ENCODE measurements around the gene KYNU.

Gene KYNU

DNA sequence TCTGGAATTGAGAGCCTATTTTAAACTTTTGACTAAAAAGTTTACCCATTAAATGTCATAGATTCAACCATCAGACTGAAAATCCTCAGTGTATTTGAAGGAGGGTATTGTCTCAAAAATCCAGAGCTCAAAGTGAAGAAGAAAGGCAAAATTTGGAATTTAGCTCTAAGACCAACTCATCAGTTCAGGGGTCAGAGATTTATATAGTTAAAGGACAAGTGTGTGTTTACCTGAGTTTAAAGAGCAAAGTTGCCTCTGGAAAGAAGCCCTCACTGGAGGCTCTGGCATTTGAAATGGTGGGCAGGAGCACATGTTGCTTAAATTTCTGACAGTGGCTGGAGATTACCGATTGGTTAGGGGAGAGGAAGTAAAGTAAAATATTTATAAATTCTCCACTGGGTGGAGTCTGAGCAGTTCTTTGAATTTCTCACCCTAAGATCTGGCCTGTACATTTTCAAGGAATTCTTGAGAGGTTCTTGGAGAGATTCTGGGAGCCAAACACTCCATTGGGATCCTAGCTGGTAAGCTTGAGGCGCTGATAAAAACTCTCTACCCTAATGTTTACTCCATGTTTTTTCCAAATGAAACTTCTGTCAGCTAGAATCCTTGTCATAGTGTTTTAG, at the start of gene KYNU:
Gene KYNU (plus strand): TSS at position 449 of the 623 bp plus-strand sequence. CDS start 7,704 bp downstream, outside the sequence.
- Histone ChIP-seq H4K20me1 (ENCODE audit: control insufficient read depth, insufficient read depth, low read depth, low read length) (no peaks in the 10 kb centered on the region), H3K36me3 (ENCODE audit: control insufficient read depth, low read length) (0 out of 2 replicates have a peak, but pooled peaks cover 4% of the 10 kb centered on the region), H3K27me3 (ENCODE audit: control insufficient read depth, low read length) (no peaks in the 10 kb centered on the region), H3K9me2 (replicated peaks; ENCODE audit: control insufficient read depth, low read length) (no peaks in the 10 kb centered on the region), H3K27ac (ENCODE audit: low read depth, low read length) (peak within 1 kb of the TSS; percentile 80), H3K9me3 (ENCODE audit: control insufficient read depth, insufficient read depth, low read length) (no peaks in the 10 kb centered on the region), H3K4me3 (ENCODE audit: low read length) (peak within 1 kb of the TSS; percentile 75), H3K4me1 (ENCODE audit: control insufficient read depth, low read length) (peaks cover 95% of the 10 kb centered on the region), H3K4me2 (ENCODE audit: low read length) (peak within 1 kb of the TSS; percentile 84), H3K79me2 (ENCODE audit: control insufficient read depth, low read length) (peaks cover 23% of the 10 kb centered on the region), H3F3A (ENCODE audit: control insufficient read depth, insufficient read depth) (peaks cover 54% of the 10 kb centered on the region)
- no peak for TF ChIP-seq EZH2phosphoT487 (IDR thresholded peaks at IDR 0.05; ENCODE audit: borderline replicate concordance, low read length)
- TF ChIP-seq, protein P1, sequence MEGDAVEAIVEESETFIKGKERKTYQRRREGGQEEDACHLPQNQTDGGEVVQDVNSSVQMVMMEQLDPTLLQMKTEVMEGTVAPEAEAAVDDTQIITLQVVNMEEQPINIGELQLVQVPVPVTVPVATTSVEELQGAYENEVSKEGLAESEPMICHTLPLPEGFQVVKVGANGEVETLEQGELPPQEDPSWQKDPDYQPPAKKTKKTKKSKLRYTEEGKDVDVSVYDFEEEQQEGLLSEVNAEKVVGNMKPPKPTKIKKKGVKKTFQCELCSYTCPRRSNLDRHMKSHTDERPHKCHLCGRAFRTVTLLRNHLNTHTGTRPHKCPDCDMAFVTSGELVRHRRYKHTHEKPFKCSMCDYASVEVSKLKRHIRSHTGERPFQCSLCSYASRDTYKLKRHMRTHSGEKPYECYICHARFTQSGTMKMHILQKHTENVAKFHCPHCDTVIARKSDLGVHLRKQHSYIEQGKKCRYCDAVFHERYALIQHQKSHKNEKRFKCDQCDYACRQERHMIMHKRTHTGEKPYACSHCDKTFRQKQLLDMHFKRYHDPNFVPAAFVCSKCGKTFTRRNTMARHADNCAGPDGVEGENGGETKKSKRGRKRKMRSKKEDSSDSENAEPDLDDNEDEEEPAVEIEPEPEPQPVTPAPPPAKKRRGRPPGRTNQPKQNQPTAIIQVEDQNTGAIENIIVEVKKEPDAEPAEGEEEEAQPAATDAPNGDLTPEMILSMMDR (IDR thresholded peaks at IDR 0.05; ENCODE audit: low read depth, low read length, poor library complexity, severe bottlenecking) = peak; percentile 26

DNA sequence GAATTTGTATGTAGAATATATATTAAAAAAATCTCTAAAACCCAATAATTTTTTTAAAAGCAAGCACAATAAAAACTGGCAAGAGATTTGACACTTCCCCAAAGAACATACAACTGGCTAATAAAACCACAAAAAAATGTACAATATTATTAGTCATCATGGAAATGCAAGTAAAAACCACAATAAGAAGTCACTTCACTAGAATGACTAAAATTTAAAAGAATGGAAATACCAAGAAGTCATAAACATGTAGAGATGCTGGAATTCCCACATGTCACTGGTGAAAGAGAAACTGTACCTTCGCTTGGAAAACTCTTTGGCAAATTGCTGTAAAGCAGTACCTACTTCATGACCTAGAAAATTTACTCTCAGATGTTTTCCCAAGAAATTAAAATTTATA, 43.4 kb upstream of the KYNU start:
- Histone ChIP-seq H3K9me3 (ENCODE audit: control insufficient read depth, insufficient read depth, low read length) (no peaks in the 10 kb centered on the region), H3K27me3 (ENCODE audit: control insufficient read depth, low read length) (no peaks in the 10 kb centered on the region), H3K27ac (ENCODE audit: low read depth, low read length) (no peak overlapping the region), H3K79me2 (ENCODE audit: control insufficient read depth, low read length) (no peaks in the 10 kb centered on the region), H3K9me2 (replicated peaks; ENCODE audit: control insufficient read depth, low read length) (no peaks in the 10 kb centered on the region), H4K20me1 (ENCODE audit: control insufficient read depth, insufficient read depth, low read depth, low read length) (no peaks in the 10 kb centered on the region), H3F3A (ENCODE audit: control insufficient read depth, insufficient read depth) (no peaks in the 10 kb centered on the region), H3K4me2 (ENCODE audit: low read length) (no peak overlapping the region), H3K36me3 (ENCODE audit: control insufficient read depth, low read length) (no peaks in the 10 kb centered on the region), H3K4me3 (ENCODE audit: low read length) (no peak overlapping the region), H3K4me1 (ENCODE audit: control insufficient read depth, low read length) (no peaks in the 10 kb centered on the region)
- no peak for TF ChIP-seq EZH2phosphoT487 (IDR thresholded peaks at IDR 0.05; ENCODE audit: borderline replicate concordance, low read length)
- TF ChIP-seq, protein P1 (IDR thresholded peaks at IDR 0.05; ENCODE audit: low read depth, low read length, poor library complexity, severe bottlenecking) = no peak

DNA sequence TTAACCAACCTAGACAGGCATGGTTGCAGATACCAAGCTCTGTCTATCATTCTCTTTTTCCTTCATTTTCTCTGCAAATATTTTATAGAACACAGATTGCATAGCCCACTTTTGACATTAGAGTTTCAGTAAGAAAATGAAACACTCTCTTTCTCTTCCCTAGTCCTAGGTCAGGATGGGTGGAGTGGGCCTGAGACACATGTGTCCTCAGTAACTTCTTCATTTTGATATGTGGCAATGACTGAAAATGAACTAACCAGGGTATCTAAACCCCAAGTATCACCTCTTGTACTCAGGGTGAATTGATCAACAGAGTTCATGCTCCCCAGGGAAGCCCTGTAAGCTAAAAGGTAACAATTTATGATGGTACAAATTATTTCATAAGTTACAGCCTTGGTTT, 37.0 kb upstream of the KYNU start:
- H3F3A ChIP-seq (ENCODE audit: control insufficient read depth, insufficient read depth) = no peaks in the 10 kb centered on the region
- no peak overlapping the region for H3K27ac ChIP-seq (ENCODE audit: low read depth, low read length)
- H3K9me3 ChIP-seq (ENCODE audit: control insufficient read depth, insufficient read depth, low read length) = no peaks in the 10 kb centered on the region
- H3K36me3 ChIP-seq (ENCODE audit: control insufficient read depth, low read length) = 0 out of 2 replicates have a peak, but pooled peaks cover 4% of the 10 kb centered on the region
- H3K4me1 ChIP-seq (ENCODE audit: control insufficient read depth, low read length) = 0 out of 2 replicates have a peak, but pooled peaks cover 10% of the 10 kb centered on the region
- H3K4me3 ChIP-seq (ENCODE audit: low read length) = no peak overlapping the region
- H3K4me2 ChIP-seq (ENCODE audit: low read length) = no peak overlapping the region
- no peaks in the 10 kb centered on the region for H3K79me2 ChIP-seq (ENCODE audit: control insufficient read depth, low read length)
- H4K20me1 ChIP-seq (ENCODE audit: control insufficient read depth, insufficient read depth, low read depth, low read length) = no peaks in the 10 kb centered on the region
- H3K9me2 ChIP-seq (replicated peaks; ENCODE audit: control insufficient read depth, low read length) = no peaks in the 10 kb centered on the region
- TF ChIP-seq EZH2phosphoT487 (IDR thresholded peaks at IDR 0.05; ENCODE audit: borderline replicate concordance, low read length) = no peak
- TF ChIP-seq, protein P1 (IDR thresholded peaks at IDR 0.05; ENCODE audit: low read depth, low read length, poor library complexity, severe bottlenecking) = no peak
- H3K27me3 ChIP-seq (ENCODE audit: control insufficient read depth, low read length) = no peaks in the 10 kb centered on the region
